HG02763 (cell line): ENCODE data around the gene IFNL2.
"Not testable (repeated sequence)": the region's sequence is repeated elsewhere in the genome, so short reads cannot be mapped to it uniquely, and the experiment has no call there.

Source experiments
- ATAC-seq: cut with Tn5 transposase; IDR thresholded peaks from one replicate; pipeline ENCODE4 v1.9.1; 2021; ENCODE audit warnings: mild to moderate bottlenecking, moderate library complexity; ENCODE audit not compliant: unreplicated experiment

Gene IFNL2

GRCh38 chr19:39296055-39296645, 28.0 kb downstream of the IFNL2 start, which contains the start of gene IFNL1:
Gene IFNL1, plus strand, starts transcription at chr19:39296407. Its CDS starts 15 bp downstream, at chr19:39296422.
- ATAC-seq, result no peak

- no peak for ATAC-seq
Observed at GRCh38 chr19:39296906-39297305, 28.7 kb downstream of the IFNL2 start.

GRCh38 chr19:39297931-39298634, 29.9 kb downstream of the IFNL2 start:
- no peak for ATAC-seq

- no peak for ATAC-seq
Observed at GRCh38 chr19:39299404-39299803, 31.2 kb downstream of the IFNL2 start.

GRCh38 chr19:39299832-39300231, 31.6 kb downstream of the IFNL2 start:
- no peak for ATAC-seq

GRCh38 chr19:39301021-39301420, 32.8 kb downstream of the IFNL2 start:
- ATAC-seq, result no peak

- no peak for ATAC-seq
Observed at GRCh38 chr19:39301562-39301961, 33.4 kb downstream of the IFNL2 start.

- no peak for ATAC-seq
Observed at GRCh38 chr19:39303373-39304184, 35.4 kb downstream of the IFNL2 start.

GRCh38 chr19:39304185-39304513, 36.0 kb downstream of the IFNL2 start:
- no peak for ATAC-seq

GRCh38 chr19:39304701-39305571, 36.7 kb downstream of the IFNL2 start:
- no peak for ATAC-seq

GRCh38 chr19:39306075-39306474, 37.9 kb downstream of the IFNL2 start:
- no peak for ATAC-seq

- ATAC-seq, result no peak
Observed at GRCh38 chr19:39307046-39307821, 39.0 kb downstream of the IFNL2 start.

- ATAC-seq, result no peak
Observed at GRCh38 chr19:39307822-39308530, 39.8 kb downstream of the IFNL2 start.

- ATAC-seq, result no peak
Observed at GRCh38 chr19:39308531-39309304, 40.5 kb downstream of the IFNL2 start.

- ATAC-seq, result not testable (repeated sequence)
Observed at GRCh38 chr19:39309305-39309670, 41.1 kb downstream of the IFNL2 start.

- ATAC-seq, result no peak
Observed at GRCh38 chr19:39310558-39311311, 42.5 kb downstream of the IFNL2 start.

GRCh38 chr19:39314016-39314728, 46.0 kb downstream of the IFNL2 start:
- no peak for ATAC-seq

- no peak for ATAC-seq
Observed at GRCh38 chr19:39315933-39316332, 47.7 kb downstream of the IFNL2 start.
